SK-N-MC (cell line): ENCODE data around the gene CABCOCO1.

ENCODE experiments used
- EZH2 ChIP-seq: fragments of 200-600 bp; sonication (generic); IDR thresholded peaks from one replicate; pipeline ENCODE4 v1.6.1; 2017; ENCODE audit warnings: antibody characterized with exemption
- FOXP2 ChIP-seq: optimal IDR thresholded peaks from 2 replicates; pipeline ENCODE3; 2011; ENCODE audit warnings: mild to moderate bottlenecking, moderate library complexity; ENCODE audit not compliant: insufficient read depth; ENCODE audit errors: extremely low read length, control extremely low read depth
- POLR2AphosphoS5 ChIP-seq: IDR thresholded peaks from 2 replicates; pipeline ENCODE4 v1.6.1; 2012; ENCODE audit warnings: mild to moderate bottlenecking, low read depth, low read length, borderline replicate concordance

DNA sequence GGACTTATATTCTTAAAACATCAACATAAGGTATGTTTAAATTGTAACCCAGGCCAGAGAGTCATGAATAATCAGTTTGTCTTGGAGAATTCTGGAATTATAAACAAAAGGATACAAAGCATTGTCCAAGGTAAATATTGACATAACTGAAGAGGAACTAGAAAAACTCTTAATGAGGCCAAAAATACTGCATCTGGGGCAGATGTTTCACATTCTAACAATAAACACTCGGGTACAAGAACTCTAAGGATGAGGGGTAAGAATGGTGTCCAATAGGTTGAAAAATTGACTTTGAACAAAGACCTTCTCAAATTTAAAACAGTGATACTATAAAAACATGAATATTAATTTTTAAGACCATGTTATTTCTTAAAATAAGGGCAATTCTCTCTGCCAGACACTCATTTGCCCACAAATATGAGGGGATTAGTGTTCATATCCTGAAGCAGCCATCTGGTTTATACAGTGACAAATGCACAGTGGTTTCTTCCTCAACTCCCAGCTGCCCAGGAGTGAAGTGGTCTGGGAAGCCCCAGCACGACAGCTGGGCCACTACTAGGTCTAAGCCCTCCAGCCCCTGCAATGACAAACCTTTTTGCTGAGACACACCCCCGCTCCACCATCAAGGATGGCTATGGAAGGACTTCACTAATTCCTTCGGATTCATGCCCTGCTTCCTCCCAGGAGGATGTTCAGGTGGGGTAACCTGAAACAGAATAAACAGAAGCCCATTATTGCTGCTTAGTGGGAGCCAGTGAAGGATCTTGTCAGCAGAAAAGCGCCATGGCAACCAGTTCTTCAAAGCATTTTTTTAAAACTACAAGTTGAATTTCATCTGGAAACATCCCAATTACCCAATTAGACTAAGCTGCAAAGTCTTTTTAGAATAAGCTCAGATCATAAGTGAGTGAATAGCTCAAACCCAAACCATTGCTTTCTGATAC is 131.3 kb downstream of the CABCOCO1 start:
- no peak for TF ChIP-seq POLR2AphosphoS5
- no peak for TF ChIP-seq EZH2
- no peak for TF ChIP-seq FOXP2
